HCT116 (cell line): ENCODE results near the gene MEAF6. TPM values are rescaled to one million over a fixed set of nuclear protein-coding genes. Genes with fewer than 3 reads are reported as not detected.

Experiments used
- ATAC-seq: fragments of 200-7000 bp; cut with Tn5 transposase; 2 replicates; pipeline ENCODE4 v1.9.1; 2020; ENCODE audit warnings: mild to moderate bottlenecking, moderate library complexity
- BruUV-seq: library from RNA; stranded (reverse); fragments of 400-500 nt; replicated peaks from 2 replicates; lab custom pipeline; 2021; lab: Mats Ljungman, UMichigan
- CTCF ChIA-PET: fragments of 300-600 bp; sonication (Branson Sonifier 250); formaldehyde crosslinking; loops from one replicate; lab custom pipeline; 2021; ENCODE audit warnings: antibody characterized with exemption; lab: Charles Lee
- POLR2A ChIA-PET: fragments of 300-600, 350-600 bp; sonication (Branson Sonifier 250); formaldehyde crosslinking; loops from one replicate; lab custom pipeline; 2021; ENCODE audit warnings: antibody characterized with exemption; lab: Charles Lee
- RAD21 ChIA-PET, 2 experiments: fragments of 300-600 bp; sonication (Branson Sonifier 250); formaldehyde crosslinking; loops; one replicate each; lab custom pipeline; 2023; ENCODE audit warnings: low total read pairs in 2 of 2; ENCODE audit not compliant: uncharacterized antibody in 2 of 2, unreplicated experiment in 2 of 2, low non-redundant PET in 1 of 2; lab: Charles Lee
- DNase-seq: peaks from one replicate; pipeline ENCODE4 v3.0.0-alpha.2; 2010; ENCODE audit warnings: low read depth, low spot score
- H2AFZ ChIP-seq: fragments of 200-600 bp; shearing (Covaris generic), sonication (generic); 2 replicates; pipeline ENCODE4 v1.6.1; 2017; ENCODE audit warnings: low read depth, mixed run types, mixed read lengths, antibody characterized with exemption, low read length; ENCODE audit not compliant: poor library complexity, severe bottlenecking
- H3K27ac ChIP-seq: 2 replicates; pipeline ENCODE4 v1.5.1; 2012; ENCODE audit warnings: low read depth, low read length
- H3K27me3 ChIP-seq: fragments of 200-600 bp; sonication (generic); 2 replicates; pipeline ENCODE4 v1.6.1; 2016; ENCODE audit warnings: mixed run types, low read length, mixed read lengths; ENCODE audit not compliant: insufficient read depth
- H3K36me3 ChIP-seq, 2 experiments: fragments of 200-500 bp in 1 of 2; fragments of 200-600 bp in 1 of 2; sonication (Bioruptor generic) in 1 of 2; sonication (generic) in 1 of 2; 2 replicates each; pipeline versions ENCODE4 v1.5.1 to v1.6.1; 2014 to 2016; ENCODE audit warnings: low read length in 2 of 2, inconsistent platforms in 1 of 2, mixed read lengths in 1 of 2, mixed run types in 1 of 2; ENCODE audit not compliant: insufficient read depth in 2 of 2, control insufficient read depth in 1 of 2
- H3K4me1 ChIP-seq, 2 experiments: fragments of 200-600 bp in 1 of 2; sonication (generic) in 1 of 2; 2 replicates each; pipeline versions ENCODE4 v1.5.1 to v1.6.1; 2012 to 2017; ENCODE audit warnings: low read length in 2 of 2, inconsistent platforms in 1 of 2, mild to moderate bottlenecking in 1 of 2, mixed read lengths in 1 of 2, mixed run types in 1 of 2, moderate library complexity in 1 of 2; ENCODE audit not compliant: insufficient read depth in 2 of 2, control insufficient read depth in 1 of 2
- H3K4me2 ChIP-seq: fragments of 200-600 bp; sonication (generic); 2 replicates; pipeline ENCODE4 v1.6.1; 2017; ENCODE audit warnings: mixed run types, low read length, mixed read lengths
- H3K4me3 ChIP-seq, 2 experiments: fragments of 200-600 bp in 1 of 2; sonication (generic) in 1 of 2; replicated peaks in 1 of 2; 2 replicates each; pipeline ENCODE4 v1.5.1; 2011 to 2016; ENCODE audit warnings: low read length in 2 of 2, control low read depth in 1 of 2, low read depth in 1 of 2, mild to moderate bottlenecking in 1 of 2, mixed read lengths in 1 of 2, mixed run types in 1 of 2
- H3K79me2 ChIP-seq: fragments of 200-600 bp; sonication (generic); 2 replicates; pipeline ENCODE4 v1.6.1; 2017; ENCODE audit warnings: mild to moderate bottlenecking, mixed run types, low read length, moderate library complexity, mixed read lengths; ENCODE audit not compliant: insufficient read depth
- H3K9ac ChIP-seq: fragments of 200-600 bp; sonication (generic); 2 replicates; pipeline ENCODE4 v1.6.1; 2016; ENCODE audit warnings: low read length, mixed read lengths
- H3K9me2 ChIP-seq: fragments of 200-600 bp; sonication (generic), shearing (Covaris generic); 2 replicates; pipeline ENCODE4 v1.6.1; 2017; ENCODE audit warnings: mixed run types, mild to moderate bottlenecking, moderate library complexity; ENCODE audit not compliant: insufficient read depth
- H3K9me3 ChIP-seq, 2 experiments: fragments of 200-500 bp in 1 of 2; fragments of 200-600 bp in 1 of 2; sonication (Bioruptor generic) in 1 of 2; sonication (generic) in 1 of 2; 2 replicates each; pipeline ENCODE4 v1.6.1; 2014 to 2017; ENCODE audit warnings: low read length in 2 of 2, mixed read lengths in 2 of 2, inconsistent platforms in 1 of 2, low read depth in 1 of 2, mild to moderate bottlenecking in 1 of 2, mixed run types in 1 of 2, moderate library complexity in 1 of 2; ENCODE audit not compliant: control insufficient read depth in 1 of 2, insufficient read depth in 1 of 2
- H4K20me1 ChIP-seq: fragments of 200-600 bp; sonication (generic), shearing (Covaris generic); 2 replicates; pipeline ENCODE4 v1.6.1; 2017; ENCODE audit warnings: mixed run types, mild to moderate bottlenecking, moderate library complexity; ENCODE audit not compliant: insufficient read depth
- EGR1 ChIP-seq: IDR thresholded peaks from 2 replicates; pipeline ENCODE4 v1.6.1; 2012; ENCODE audit warnings: low read depth
- ELF1 ChIP-seq: IDR thresholded peaks from 2 replicates; pipeline ENCODE4 v1.6.1; 2012; ENCODE audit warnings: low read depth, borderline replicate concordance
- JUND ChIP-seq: IDR thresholded peaks from 2 replicates; pipeline ENCODE4 v1.6.1; 2012
- SIN3A ChIP-seq: IDR thresholded peaks from 2 replicates; pipeline ENCODE4 v1.6.1; 2012; ENCODE audit warnings: low read depth
- SP1 ChIP-seq: IDR thresholded peaks from 2 replicates; pipeline ENCODE4 v1.6.1; 2012; ENCODE audit warnings: low read depth
- SRF ChIP-seq: IDR thresholded peaks from 2 replicates; pipeline ENCODE4 v1.6.1; 2012; ENCODE audit warnings: low read depth
- YY1 ChIP-seq: IDR thresholded peaks from 2 replicates; pipeline ENCODE4 v1.6.1; 2011; ENCODE audit warnings: low read length, low read depth, moderate library complexity, mild to moderate bottlenecking; ENCODE audit not compliant: insufficient replicate concordance; ENCODE audit errors: extremely low read depth
- ZNF274 ChIP-seq: fragments of 200-500 bp; sonication (Bioruptor generic); IDR thresholded peaks from 2 replicates; pipeline ENCODE4 v1.6.1; 2014; ENCODE audit warnings: mild to moderate bottlenecking, low read depth, low read length, inconsistent platforms
- intact Hi-C: fragments of 100-400 bp; cut with micrococcal nuclease; formaldehyde crosslinking; loops from 2 replicates; pipeline ENCODE4 v1.10.0; 2022
- total RNA-seq: library from RNA; stranded (reverse); gene quantifications from one replicate; pipeline ENCODE4 v1.2.1, GENCODE V29; 2021; ENCODE audit not compliant: unreplicated experiment
- TF ChIP-seq, protein P1 (sequence below): IDR thresholded peaks from 2 replicates; pipeline ENCODE4 v1.6.1; 2011; ENCODE audit warnings: mild to moderate bottlenecking, low read length, moderate library complexity; ENCODE audit not compliant: insufficient replicate concordance; ENCODE audit errors: extremely low read depth

The MEAF6 gene
- total RNA-seq, 1 experiment from 2014 or later = 50.3 TPM

DNA sequence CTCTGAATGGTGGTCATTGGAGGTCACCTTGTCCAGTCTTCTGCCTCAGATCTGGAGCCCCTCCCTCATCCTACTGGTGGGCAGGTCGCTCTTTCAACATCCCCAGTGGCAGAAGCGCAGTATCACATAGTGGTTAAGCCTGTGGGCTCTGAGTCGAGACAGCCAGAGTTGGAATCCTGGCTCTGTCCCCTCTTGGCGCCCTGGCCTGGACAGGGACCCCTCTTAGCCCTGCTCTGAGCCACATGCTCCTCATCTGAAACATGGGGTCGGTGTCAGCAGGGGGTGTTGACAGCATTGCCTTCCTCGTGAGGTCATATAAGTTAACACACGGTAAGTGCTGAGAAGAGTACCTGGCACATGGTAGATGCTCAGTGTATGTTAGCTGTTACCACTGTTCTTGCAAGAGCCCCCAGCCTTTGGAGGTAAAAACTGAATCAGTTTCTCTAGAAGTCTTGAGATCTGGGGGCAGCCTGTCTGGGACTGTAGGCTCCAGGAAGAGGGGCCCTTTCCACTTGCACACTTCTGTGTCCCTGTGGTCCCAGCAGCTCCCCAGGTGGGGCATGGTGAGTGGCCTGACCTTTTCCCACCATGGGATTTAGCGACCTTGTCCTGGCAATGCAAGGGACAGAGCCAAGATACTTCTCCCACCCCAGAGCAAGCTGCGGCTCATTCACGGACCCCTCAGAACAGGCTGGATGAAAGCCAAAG is 33.8 kb downstream of the MEAF6 start:
- Histone ChIP-seq H3K27me3 (no peaks in the 10 kb centered on the region), H3K79me2 (peaks cover 57% of the 10 kb centered on the region), H3K9me3 (no peaks in the 10 kb centered on the region), H3K9ac (peak overlapping the region; percentile 60), H4K20me1 (no peaks in the 10 kb centered on the region), H3K27ac (peak overlapping the region; percentile 91), H3K4me1 (peaks cover 43 to 57% of the 10 kb centered on the region in 2 experiments), H3K9me2 (no peaks in the 10 kb centered on the region), H2AFZ (no peak overlapping the region), H3K4me3 (peak overlapping the region in 1 of 2 experiments; percentile 49; a peak in 1 of 4 replicates), H3K36me3 (peaks cover 15 to 46% of the 10 kb centered on the region in 2 experiments; a peak in 3 of 4 replicates), H3K4me2 (peak overlapping the region; percentile 78)
- ATAC-seq (no peak), DNase-seq (no peak)
- ChIA-PET POLR2A (no interaction called here), CTCF (no interaction called here), RAD21 (no interaction called here)
- intact Hi-C loops = no loop called here
- BruUV-seq = no TSS peak
- TF ChIP-seq JUND (no peak), SP1 (no peak), YY1 (no peak), EGR1 (no peak), SIN3A (no peak), ZNF274 (no peak), ELF1 (no peak), SRF (no peak)
- TF ChIP-seq, protein P1, sequence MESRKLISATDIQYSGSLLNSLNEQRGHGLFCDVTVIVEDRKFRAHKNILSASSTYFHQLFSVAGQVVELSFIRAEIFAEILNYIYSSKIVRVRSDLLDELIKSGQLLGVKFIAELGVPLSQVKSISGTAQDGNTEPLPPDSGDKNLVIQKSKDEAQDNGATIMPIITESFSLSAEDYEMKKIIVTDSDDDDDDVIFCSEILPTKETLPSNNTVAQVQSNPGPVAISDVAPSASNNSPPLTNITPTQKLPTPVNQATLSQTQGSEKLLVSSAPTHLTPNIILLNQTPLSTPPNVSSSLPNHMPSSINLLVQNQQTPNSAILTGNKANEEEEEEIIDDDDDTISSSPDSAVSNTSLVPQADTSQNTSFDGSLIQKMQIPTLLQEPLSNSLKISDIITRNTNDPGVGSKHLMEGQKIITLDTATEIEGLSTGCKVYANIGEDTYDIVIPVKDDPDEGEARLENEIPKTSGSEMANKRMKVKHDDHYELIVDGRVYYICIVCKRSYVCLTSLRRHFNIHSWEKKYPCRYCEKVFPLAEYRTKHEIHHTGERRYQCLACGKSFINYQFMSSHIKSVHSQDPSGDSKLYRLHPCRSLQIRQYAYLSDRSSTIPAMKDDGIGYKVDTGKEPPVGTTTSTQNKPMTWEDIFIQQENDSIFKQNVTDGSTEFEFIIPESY = no peak
